K562 (cell line): Measurements from ENCODE around the gene EPN3. TPM values are rescaled to one million over a fixed set of nuclear protein-coding genes. Genes with fewer than 3 reads are reported as not detected.

Source experiments
- ATAC-seq: fragments of 200-7000 bp; cut with Tn5 transposase; 3 replicates; pipeline ENCODE4 v1.9.1; 2020; ENCODE audit warnings: moderate library complexity
- BruUV-seq: library from RNA; stranded (reverse); fragments of 400-500 nt; replicated peaks from 2 replicates; lab custom pipeline; 2021; lab: Mats Ljungman, UMichigan
- CTCF ChIA-PET: fragments of 300-600 bp; formaldehyde crosslinking; extraction: SDS; loops from one replicate; lab custom pipeline; 2021; ENCODE audit warnings: low intra/inter-chr PET ratio; lab: Yijun Ruan, JAX
- POLR2A ChIA-PET: fragments of 300-600, 350-650 bp; sonication (Branson Sonifier 250); formaldehyde crosslinking; extraction: SDS; loops from one replicate; lab custom pipeline; 2021; ENCODE audit warnings: antibody characterized with exemption, inconsistent platforms; lab: Yijun Ruan, JAX
- DNase-seq, 4 experiments: peaks; one replicate each; pipeline versions ENCODE4 v3.0.0 to v3.0.0-alpha.2; 2011 to 2018; ENCODE audit warnings: low spot score in 3 of 4, mixed read lengths in 3 of 4; ENCODE audit errors: extremely low read depth in 1 of 4
- FAIRE-seq: peaks from 2 replicates; lab custom pipeline; 2011; peaks lifted over from hg19 to GRCh38; lab: Jason Lieb, UNC
- H2AFZ ChIP-seq: 2 replicates; pipeline ENCODE4 v1.6.0; 2011; ENCODE audit warnings: low read depth, low read length, control low read depth, inconsistent platforms
- H3K27ac ChIP-seq: fragments of 200-600 bp; 3 replicates; pipeline ENCODE4 v1.8.0; 2011; ENCODE audit warnings: low read depth, mild to moderate bottlenecking, control low read depth, inconsistent platforms, low read length, moderate library complexity, mixed read lengths; ENCODE audit errors: extremely low read depth
- H3K27me3 ChIP-seq, 2 experiments: fragments of 300-600 bp in 1 of 2; 2 replicates in 1 of 2; 3 replicates in 1 of 2; pipeline versions ENCODE4 v1.6.0 to v1.8.0; 2011; ENCODE audit warnings: inconsistent platforms in 2 of 2, low read length in 2 of 2, mild to moderate bottlenecking in 1 of 2, mixed read lengths in 1 of 2, moderate library complexity in 1 of 2; ENCODE audit not compliant: control insufficient read depth in 2 of 2, insufficient read depth in 2 of 2
- H3K36me3 ChIP-seq: fragments of 300-600 bp; 3 replicates; pipeline ENCODE4 v1.8.0; 2011; ENCODE audit warnings: mild to moderate bottlenecking, low read length, inconsistent platforms; ENCODE audit not compliant: control insufficient read depth, insufficient read depth
- H3K4me1 ChIP-seq, 2 experiments: fragments of 200-600 bp in 1 of 2; replicated peaks in 1 of 2; 2 replicates in 1 of 2; 3 replicates in 1 of 2; pipeline versions ENCODE4 v1.5.1 to v1.8.0; 2011; ENCODE audit warnings: inconsistent platforms in 2 of 2, low read length in 2 of 2, mild to moderate bottlenecking in 1 of 2, mixed read lengths in 1 of 2, moderate library complexity in 1 of 2; ENCODE audit not compliant: control insufficient read depth in 2 of 2, insufficient read depth in 2 of 2
- H3K4me2 ChIP-seq: 2 replicates; pipeline ENCODE4 v1.6.1; 2011; ENCODE audit warnings: low read length, control low read depth, inconsistent platforms, mixed read lengths; ENCODE audit not compliant: insufficient read depth
- H3K4me3 ChIP-seq: fragments of 200-600 bp; sonication (generic), shearing (Covaris generic); 2 replicates; pipeline ENCODE4 v1.5.1; 2016; ENCODE audit warnings: control low read depth, inconsistent platforms
- H3K79me2 ChIP-seq: fragments of 200-600 bp; 3 replicates; pipeline ENCODE4 v1.8.0; 2011; ENCODE audit warnings: low read length, inconsistent platforms; ENCODE audit not compliant: control insufficient read depth, insufficient read depth
- H3K9ac ChIP-seq, 2 experiments: 2 replicates each; pipeline versions ENCODE4 v1.6.0 to v1.6.1; 2011; ENCODE audit warnings: low read depth in 2 of 2, low read length in 2 of 2, control low read depth in 1 of 2, inconsistent platforms in 1 of 2, mild to moderate bottlenecking in 1 of 2, mixed read lengths in 1 of 2; ENCODE audit not compliant: insufficient read depth in 1 of 2
- H3K9me1 ChIP-seq: one replicate; pipeline ENCODE4 v1.6.0; 2011; ENCODE audit warnings: inconsistent platforms, mild to moderate bottlenecking, low read length, moderate library complexity; ENCODE audit not compliant: control insufficient read depth, insufficient read depth
- H3K9me3 ChIP-seq: replicated peaks from 2 replicates; pipeline ENCODE4 v1.5.1; 2011; ENCODE audit warnings: low read depth, low read length, inconsistent platforms; ENCODE audit not compliant: control insufficient read depth, insufficient read depth
- H4K20me1 ChIP-seq: replicated peaks from 2 replicates; pipeline ENCODE4 v1.6.1; 2011; ENCODE audit warnings: low read length, inconsistent platforms, mixed read lengths; ENCODE audit not compliant: control insufficient read depth, insufficient read depth
- FOXJ2 ChIP-seq: fragments of 200-800 bp; sonication (Bioruptor generic); IDR thresholded peaks from 2 replicates; pipeline ENCODE4 v1.6.1; 2016; ENCODE audit warnings: missing genetic modification characterization, missing compliant biosample characterization
- KLF16 ChIP-seq: IDR thresholded peaks from 2 replicates; pipeline ENCODE4 v1.6.1; 2016; ENCODE audit warnings: antibody characterized with exemption
- NRF1 ChIP-seq, 2 experiments: fragments of 450-650 bp; IDR thresholded peaks in 1 of 2; conservative IDR thresholded peaks in 1 of 2; 2 replicates each; pipeline ENCODE4 v1.6.1; 2014; ENCODE audit warnings: mild to moderate bottlenecking in 2 of 2
- ZNF561 ChIP-seq: fragments of 450-650 bp; formaldehyde crosslinking; conservative IDR thresholded peaks from 2 replicates; pipeline ENCODE4 v1.4.0; 2020; ENCODE audit warnings: mild to moderate bottlenecking, moderate library complexity
- WGBS: fragments of 100-300 bp; shearing (Covaris generic); methylation state at CpG from one replicate; pipeline ENCODE4 v1.1.6; 2016; ENCODE audit warnings: low coverage, mixed read lengths; ENCODE audit not compliant: insufficient coverage; ENCODE audit errors: missing lambda C conversion rate; 5-methylcytosine and 5-hydroxymethylcytosine counted together
- in situ Hi-C: fragments of 300-500 bp; cut with MboI; formaldehyde crosslinking; loops from 4 replicates; pipeline ENCODE4 v1.15.0; 2018; ENCODE audit warnings: inconsistent platforms, mixed read lengths
- intact Hi-C: fragments of 100-400 bp; cut with micrococcal nuclease; formaldehyde crosslinking; loops from 2 replicates; pipeline ENCODE4 v1.14.2; 2022
- polyA plus RNA-seq, 8 experiments: library from polyadenylated mRNA; depleted of rRNA in 4 of 8; stranded (reverse) in 5 of 8; unstranded in 3 of 8; fragments of >200 nt; fragmentation: Nextera tagmentation in 2 of 8; fragmentation: Illumina TruSeq in 1 of 8; extraction: Ambion mirVana in 2 of 8; extraction: Trizol in 1 of 8; gene quantifications; 2 replicates each; pipeline versions ENCODE4 v1.2.1 to v1.2.3, GENCODE V29; 2011 to 2014; ENCODE audit warnings: inconsistent platforms in 1 of 8, missing spikeins in 1 of 8
- total RNA-seq, 7 experiments: library from RNA; depleted of rRNA in 6 of 7; stranded (reverse); fragments of >200 nt in 6 of 7; fragmentation: Illumina TruSeq in 2 of 7; extraction: Trizol in 2 of 7; gene quantifications; 2 replicates each; pipeline versions ENCODE4 v1.2.1 to v1.2.3, GENCODE V29; 2011 to 2021; ENCODE audit warnings: low replicate concordance in 1 of 7
- TF ChIP-seq, protein P1 (sequence below): fragments of 450-650 bp; IDR thresholded peaks from 2 replicates; pipeline ENCODE4 v1.6.1; 2014; ENCODE audit warnings: low read depth, mild to moderate bottlenecking, moderate library complexity, borderline replicate concordance

The EPN3 gene
- total and polyA plus RNA-seq, 9 of the 15 experiments (the other 6 are each of a cell fraction or from before 2014, with no cell fraction given) = 0.16 TPM; not detected in 8

- no peak for DNase-seq
- intact Hi-C loops = no loop called here
These were observed 38.0 kb downstream of the EPN3 start for GRCh38 chr17:50570528-50570927.

More at GRCh38 chr17:50570528-50570927, 38.0 kb downstream of the EPN3 start:
- Histone ChIP-seq H3K9me1 (no peaks in the 10 kb centered on the region), H3K4me2 (no peak overlapping the region), H3K4me3 (no peak overlapping the region), H3K9me3 (no peaks in the 10 kb centered on the region), H3K36me3 (no peaks in the 10 kb centered on the region), H3K27ac (no peak overlapping the region)
- ChIA-PET CTCF (no interaction called here), POLR2A (interaction anchor here (1.1 to 1.6 kb wide), 2 partner anchors 8 to 22 kb away, joined by 3 read pairs; no protein-coding TSS in a partner anchor)
- FAIRE-seq = no peak
- BruUV-seq = no TSS peak
- TF ChIP-seq FOXJ2 (tag) (no peak), KLF16 (no peak), NRF1 (conservative IDR thresholded peaks at IDR 0.05 in 1 of 2, IDR thresholded peaks at IDR 0.05 in 1 of 2) (no peak), ZNF561 (CRISPR knock-in tag) (no peak)
- TF ChIP-seq, protein P1, sequence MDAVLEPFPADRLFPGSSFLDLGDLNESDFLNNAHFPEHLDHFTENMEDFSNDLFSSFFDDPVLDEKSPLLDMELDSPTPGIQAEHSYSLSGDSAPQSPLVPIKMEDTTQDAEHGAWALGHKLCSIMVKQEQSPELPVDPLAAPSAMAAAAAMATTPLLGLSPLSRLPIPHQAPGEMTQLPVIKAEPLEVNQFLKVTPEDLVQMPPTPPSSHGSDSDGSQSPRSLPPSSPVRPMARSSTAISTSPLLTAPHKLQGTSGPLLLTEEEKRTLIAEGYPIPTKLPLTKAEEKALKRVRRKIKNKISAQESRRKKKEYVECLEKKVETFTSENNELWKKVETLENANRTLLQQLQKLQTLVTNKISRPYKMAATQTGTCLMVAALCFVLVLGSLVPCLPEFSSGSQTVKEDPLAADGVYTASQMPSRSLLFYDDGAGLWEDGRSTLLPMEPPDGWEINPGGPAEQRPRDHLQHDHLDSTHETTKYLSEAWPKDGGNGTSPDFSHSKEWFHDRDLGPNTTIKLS = no peak
- TF ChIP-seq, all 486 proteins: peak for 0
- H2AFZ ChIP-seq = no peak overlapping the region
- no peak for ATAC-seq
- in situ Hi-C loops = no loop called here
- peaks cover 7 to 12% of the 10 kb centered on the region in 2 experiments; a peak in 3 of 5 replicates for H3K4me1 ChIP-seq
- 2% methylated on average over 6 of the region's 7 CpGs for WGBS
- peaks cover 7% of the 10 kb centered on the region; the same call in 1 of the 2 replicates for H4K20me1 ChIP-seq
- H3K9ac ChIP-seq = no peak overlapping the region
- peaks cover 5 to 71% of the 10 kb centered on the region in 2 experiments; a peak in 4 of 5 replicates for H3K27me3 ChIP-seq
- H3K79me2 ChIP-seq = no peaks in the 10 kb centered on the region
